IPS-15b (cell line): ENCODE results near the gene PGA3.
"Not testable (repeated sequence)": the region's sequence is repeated elsewhere in the genome, so short reads cannot be mapped to it uniquely, and the experiment has no call there.

Experiments used
- H3K27me3 ChIP-seq: one replicate; pipeline ENCODE4 v1.6.1; 2013; ENCODE audit warnings: low read length; ENCODE audit not compliant: control insufficient read depth, insufficient read depth
- H3K36me3 ChIP-seq: one replicate; pipeline ENCODE4 v1.6.1; 2013; ENCODE audit warnings: low read length; ENCODE audit not compliant: control insufficient read depth, insufficient read depth
- H3K4me1 ChIP-seq: one replicate; pipeline ENCODE4 v1.6.1; 2013; ENCODE audit warnings: mild to moderate bottlenecking, low read length; ENCODE audit not compliant: control insufficient read depth, insufficient read depth
- H3K4me3 ChIP-seq: one replicate; pipeline ENCODE4 v1.5.1; 2013; ENCODE audit warnings: low read depth, low read length
- H3K9ac ChIP-seq: one replicate; pipeline ENCODE4 v1.6.1; 2013; ENCODE audit warnings: low read depth, mild to moderate bottlenecking, low read length
- H3K9me3 ChIP-seq: one replicate; pipeline ENCODE4 v1.6.1; 2013; ENCODE audit warnings: mild to moderate bottlenecking, low read length; ENCODE audit not compliant: control insufficient read depth, insufficient read depth

The PGA3 gene

GRCh38 chr11:61194981-61195695 lies 8.2 kb upstream of the PGA3 start:
- Histone ChIP-seq H3K27me3 (no peaks in the 10 kb centered on the region), H3K9ac (no peak overlapping the region), H3K4me1 (no peaks in the 10 kb centered on the region), H3K36me3 (no peaks in the 10 kb centered on the region), H3K9me3 (peaks cover 5% of the 10 kb centered on the region), H3K4me3 (no peak overlapping the region)

- H3K4me1 ChIP-seq, result no peaks in the 10 kb centered on the region
- no peaks in the 10 kb centered on the region for H3K27me3 ChIP-seq
- H3K4me3 ChIP-seq, result no peak overlapping the region
- H3K36me3 ChIP-seq, result no peaks in the 10 kb centered on the region
- peaks cover 5% of the 10 kb centered on the region for H3K9me3 ChIP-seq
- no peak overlapping the region for H3K9ac ChIP-seq
Observed at GRCh38 chr11:61195719-61196118, 7.6 kb upstream of the PGA3 start.

- Histone ChIP-seq H3K4me1 (no peaks in the 10 kb centered on the region), H3K4me3 (no peak overlapping the region), H3K27me3 (no peaks in the 10 kb centered on the region), H3K9me3 (peaks cover 5% of the 10 kb centered on the region), H3K9ac (no peak overlapping the region), H3K36me3 (no peaks in the 10 kb centered on the region)
Observed at GRCh38 chr11:61198361-61198760, 5.0 kb upstream of the PGA3 start.

- no peak overlapping the region for H3K9ac ChIP-seq
- H3K4me1 ChIP-seq, result no peaks in the 10 kb centered on the region
- H3K4me3 ChIP-seq, result no peak overlapping the region
- no peaks in the 10 kb centered on the region for H3K27me3 ChIP-seq
- peaks cover 5% of the 10 kb centered on the region for H3K9me3 ChIP-seq
- no peaks in the 10 kb centered on the region for H3K36me3 ChIP-seq
Observed at GRCh38 chr11:61198948-61199523, 4.3 kb upstream of the PGA3 start.

- H3K4me3 ChIP-seq, result no peak overlapping the region
- peaks cover 5% of the 10 kb centered on the region for H3K9me3 ChIP-seq
- H3K36me3 ChIP-seq, result no peaks in the 10 kb centered on the region
- H3K9ac ChIP-seq, result no peak overlapping the region
- no peaks in the 10 kb centered on the region for H3K27me3 ChIP-seq
- H3K4me1 ChIP-seq, result no peaks in the 10 kb centered on the region
Observed at GRCh38 chr11:61201476-61201875, 1.8 kb upstream of the PGA3 start.

GRCh38 chr11:61203873-61204272 lies 558 bp downstream of the PGA3 start:
- H3K36me3 ChIP-seq, result not testable (repeated sequence)

GRCh38 chr11:61204502-61205059 lies 1.3 kb downstream of the PGA3 start:
- H3K4me3 ChIP-seq, H3K27me3 ChIP-seq, H3K4me1 ChIP-seq, H3K9ac ChIP-seq, H3K36me3 ChIP-seq, H3K9me3 ChIP-seq: not testable (repeated sequence)

More at GRCh38 chr11:61203873-61204272, 558 bp downstream of the PGA3 start:
- H3K9me3 ChIP-seq, H3K27me3 ChIP-seq, H3K9ac ChIP-seq, H3K4me1 ChIP-seq, H3K4me3 ChIP-seq: not testable (repeated sequence)

GRCh38 chr11:61207636-61208310 lies 4.5 kb downstream of the PGA3 start:
- H3K4me1 ChIP-seq, H3K27me3 ChIP-seq, H3K9ac ChIP-seq, H3K9me3 ChIP-seq, H3K36me3 ChIP-seq, H3K4me3 ChIP-seq: not testable (repeated sequence)

- not testable (repeated sequence) for H3K4me1 ChIP-seq, H3K4me3 ChIP-seq, H3K9ac ChIP-seq, H3K27me3 ChIP-seq, H3K9me3 ChIP-seq, H3K36me3 ChIP-seq
Observed at GRCh38 chr11:61210629-61211028, 7.3 kb downstream of the PGA3 start.

GRCh38 chr11:61211327-61211952 lies 8.1 kb downstream of the PGA3 start:
- H3K27me3 ChIP-seq, H3K4me1 ChIP-seq, H3K36me3 ChIP-seq, H3K4me3 ChIP-seq, H3K9ac ChIP-seq, H3K9me3 ChIP-seq: not testable (repeated sequence)

- H3K9ac ChIP-seq, H3K4me1 ChIP-seq, H3K4me3 ChIP-seq, H3K36me3 ChIP-seq, H3K9me3 ChIP-seq, H3K27me3 ChIP-seq: not testable (repeated sequence)
Observed at GRCh38 chr11:61212202-61212601, 8.9 kb downstream of the PGA3 start.
